HepG2 (cell line): ENCODE results near the gene PPP2R2B. TPM values are rescaled to one million over a fixed set of nuclear protein-coding genes. Genes with fewer than 3 reads are reported as not detected.
A peak's percentile ranks its signal among the peaks of the same experiment; 100 is the strongest.

Source experiments
- ATAC-seq: fragments of 200-7000 bp; cut with Tn5 transposase; 3 replicates; pipeline ENCODE4 v1.9.1; 2020; ENCODE audit warnings: mild to moderate bottlenecking, moderate library complexity
- BruUV-seq: library from RNA; stranded (reverse); fragments of 400-500 nt; replicated peaks from 2 replicates; lab custom pipeline; 2021; lab: Mats Ljungman, UMichigan
- CTCF ChIA-PET: fragments of 300-600 bp; formaldehyde crosslinking; extraction: SDS; loops from one replicate; lab custom pipeline; 2021; ENCODE audit warnings: low total read pairs, inconsistent platforms, low intra/inter-chr PET ratio; lab: Yijun Ruan, JAX
- POLR2A ChIA-PET: fragments of 350-600 bp; sonication (Branson Sonifier 250); formaldehyde crosslinking; loops from one replicate; lab custom pipeline; 2020; ENCODE audit warnings: antibody characterized with exemption, inconsistent platforms; lab: Yijun Ruan, JAX
- DNase-seq: peaks from one replicate; pipeline ENCODE4 v3.0.0-alpha.2; 2015; ENCODE audit warnings: low spot score
- FAIRE-seq: peaks from 3 replicates; lab custom pipeline; 2011; peaks lifted over from hg19 to GRCh38; lab: Jason Lieb, UNC
- H2AFZ ChIP-seq: one replicate; pipeline ENCODE4 v1.6.1; 2011; ENCODE audit warnings: low read length, inconsistent platforms
- H3K27ac ChIP-seq: fragments of 300-600 bp; 3 replicates; pipeline ENCODE4 v1.8.0; 2011; ENCODE audit warnings: mixed run types, mild to moderate bottlenecking, mixed read lengths, low read length, inconsistent platforms; ENCODE audit not compliant: insufficient read depth; ENCODE audit errors: extremely low read length
- H3K27me3 ChIP-seq, 2 experiments: fragments of 200-600 bp in 1 of 2; 2 replicates in 1 of 2; 3 replicates in 1 of 2; pipeline versions ENCODE4 v1.6.0 to v1.8.0; 2011; ENCODE audit warnings: low read length in 2 of 2, mild to moderate bottlenecking in 2 of 2, moderate library complexity in 2 of 2, inconsistent platforms in 1 of 2; ENCODE audit not compliant: insufficient read depth in 2 of 2, control insufficient read depth in 1 of 2
- H3K36me3 ChIP-seq, 2 experiments: fragments of 200-600 bp in 1 of 2; replicated peaks in 1 of 2; 2 replicates in 1 of 2; 3 replicates in 1 of 2; pipeline versions ENCODE4 v1.5.1 to v1.8.0; 2011; ENCODE audit warnings: low read length in 2 of 2, inconsistent platforms in 1 of 2; ENCODE audit not compliant: insufficient read depth in 2 of 2, control insufficient read depth in 1 of 2
- H3K4me1 ChIP-seq: 2 replicates; pipeline ENCODE4 v1.5.1; 2012; ENCODE audit warnings: low read length, inconsistent platforms; ENCODE audit not compliant: insufficient read depth
- H3K4me2 ChIP-seq: 2 replicates; pipeline ENCODE4 v1.6.0; 2011; ENCODE audit warnings: low read depth, low read length, inconsistent platforms
- H3K4me3 ChIP-seq, 3 experiments: fragments of 200-600 bp in 1 of 3; sonication (generic), shearing (Covaris generic) in 1 of 3; replicated peaks in 1 of 3; 2 replicates each; pipeline ENCODE4 v1.5.1; 2011 to 2016; ENCODE audit warnings: low read length in 3 of 3, inconsistent platforms in 2 of 3, low read depth in 2 of 3, mild to moderate bottlenecking in 2 of 3, control low read depth in 1 of 3, mixed read lengths in 1 of 3; ENCODE audit not compliant: insufficient read depth in 1 of 3
- H3K79me2 ChIP-seq: one replicate; pipeline ENCODE4 v1.6.1; 2011; ENCODE audit warnings: low read length, inconsistent platforms; ENCODE audit not compliant: insufficient read depth
- H3K9ac ChIP-seq: 2 replicates; pipeline ENCODE4 v1.6.0; 2011; ENCODE audit warnings: mild to moderate bottlenecking, low read depth, low read length, inconsistent platforms; ENCODE audit not compliant: insufficient read depth
- H3K9me3 ChIP-seq: 2 replicates; pipeline ENCODE4 v1.5.1; 2012; ENCODE audit warnings: mild to moderate bottlenecking, low read length
- H4K20me1 ChIP-seq: 2 replicates; pipeline ENCODE4 v1.6.0; 2011; ENCODE audit warnings: inconsistent platforms, mild to moderate bottlenecking, low read length, moderate library complexity; ENCODE audit not compliant: insufficient read depth
- CEBPB ChIP-seq: IDR thresholded peaks from 2 replicates; pipeline ENCODE4 v1.6.1; 2011; ENCODE audit warnings: low read depth, low read length, improper control_type of control experiment, borderline replicate concordance
- CEBPG ChIP-seq: IDR thresholded peaks from 2 replicates; pipeline ENCODE4 v1.6.1; 2016
- FOSL2 ChIP-seq: sonication (generic); formaldehyde crosslinking; IDR thresholded peaks from 2 replicates; pipeline ENCODE4 v1.4.0; 2020; ENCODE audit warnings: missing genetic modification reagents
- GFI1 ChIP-seq: sonication (generic); formaldehyde crosslinking; IDR thresholded peaks from 2 replicates; pipeline ENCODE4 v1.5.0; 2020; ENCODE audit warnings: missing genetic modification reagents, mild to moderate bottlenecking, borderline replicate concordance
- NCOR1 ChIP-seq: fragments of 200-600 bp; sonication (generic); IDR thresholded peaks from 2 replicates; pipeline ENCODE4 v1.7.0; 2017; ENCODE audit warnings: antibody characterized with exemption, low read length, borderline replicate concordance
- NKX3-1 ChIP-seq: sonication (generic); formaldehyde crosslinking; IDR thresholded peaks from 2 replicates; pipeline ENCODE4 v1.5.0; 2020; ENCODE audit warnings: missing genetic modification reagents
- SP2 ChIP-seq: sonication (generic); formaldehyde crosslinking; IDR thresholded peaks from 2 replicates; pipeline ENCODE4 v1.5.1; 2020; ENCODE audit warnings: mild to moderate bottlenecking, missing genetic modification reagents
- SYNCRIP ChIP-seq: fragments of 200-400 bp; formaldehyde crosslinking; IDR thresholded peaks from 2 replicates; pipeline ENCODE4 v1.6.1; 2018; ENCODE audit warnings: mild to moderate bottlenecking, low read depth, low read length; ENCODE audit not compliant: insufficient read depth
- ZNF879 ChIP-seq: sonication (generic); formaldehyde crosslinking; IDR thresholded peaks from 2 replicates; pipeline ENCODE4 v1.8.1; 2023; ENCODE audit warnings: missing genetic modification reagents
- WGBS: methylation state at CpG from one replicate; pipeline ENCODE4 v1.1.6; 2017; ENCODE audit warnings: low lambda C conversion rate; 5-methylcytosine and 5-hydroxymethylcytosine counted together
- in situ Hi-C: cut with HindIII; loops from 2 replicates; pipeline ENCODE4 v1.10.0; 2017; ENCODE audit warnings: low pct_unique_long_range_greater_than_20kb; ENCODE audit not compliant: extremely low pct_ligation_motif_present
- intact Hi-C: fragments of 100-400 bp; cut with micrococcal nuclease; formaldehyde crosslinking; loops from one replicate; pipeline ENCODE4 v1.10.0; 2022; ENCODE audit not compliant: unreplicated experiment
- polyA plus RNA-seq, 8 experiments: library from polyadenylated mRNA; depleted of rRNA in 3 of 8; stranded (reverse) in 7 of 8; unstranded in 1 of 8; fragments of >200 nt; fragmentation: Illumina TruSeq in 4 of 8; extraction: Trizol in 4 of 8; gene quantifications; 2 replicates each; pipeline versions ENCODE4 v1.2.1 to v1.2.3, GENCODE V29; 2011 to 2016; ENCODE audit warnings: low read depth in 4 of 8, missing spikeins in 1 of 8, mixed read lengths in 1 of 8; ENCODE audit not compliant: insufficient read depth in 1 of 8
- total RNA-seq, 5 experiments: library from RNA; depleted of rRNA; stranded (reverse); fragments of >200 nt; fragmentation: Illumina TruSeq; extraction: Trizol; gene quantifications; 2 replicates each; pipeline ENCODE4 v1.2.3, GENCODE V29; 2016; ENCODE audit warnings: low read depth in 1 of 5
- TF ChIP-seq, protein P1 (sequence below): sonication (generic); formaldehyde crosslinking; IDR thresholded peaks from 2 replicates; pipeline ENCODE4 v1.5.0; 2020; ENCODE audit warnings: mild to moderate bottlenecking, low read depth, missing genetic modification reagents, borderline replicate concordance
- TF ChIP-seq, protein P2 (sequence below): sonication (generic); formaldehyde crosslinking; IDR thresholded peaks from 2 replicates; pipeline ENCODE4 v1.9.0; 2021; ENCODE audit warnings: missing genetic modification reagents, mild to moderate bottlenecking, borderline replicate concordance
- TF ChIP-seq, protein P3 (sequence below): IDR thresholded peaks from 2 replicates; pipeline ENCODE4 v1.6.1; 2012; ENCODE audit warnings: low read depth, low read length, improper control_type of control experiment
- TF ChIP-seq, protein P4 (sequence below): sonication (generic); formaldehyde crosslinking; IDR thresholded peaks from 2 replicates; pipeline ENCODE4 v1.4.0; 2020; ENCODE audit warnings: missing genetic modification reagents
- TF ChIP-seq, protein P5 (sequence below): sonication (generic); formaldehyde crosslinking; IDR thresholded peaks from 2 replicates; pipeline ENCODE4 v1.9.0; 2022; ENCODE audit warnings: missing genetic modification reagents, mild to moderate bottlenecking, borderline replicate concordance

Gene PPP2R2B
- total and polyA plus RNA-seq, 2 of the 13 experiments (the other 11 are each of a cell fraction or from before 2014, with no cell fraction given) = not detected

DNA sequence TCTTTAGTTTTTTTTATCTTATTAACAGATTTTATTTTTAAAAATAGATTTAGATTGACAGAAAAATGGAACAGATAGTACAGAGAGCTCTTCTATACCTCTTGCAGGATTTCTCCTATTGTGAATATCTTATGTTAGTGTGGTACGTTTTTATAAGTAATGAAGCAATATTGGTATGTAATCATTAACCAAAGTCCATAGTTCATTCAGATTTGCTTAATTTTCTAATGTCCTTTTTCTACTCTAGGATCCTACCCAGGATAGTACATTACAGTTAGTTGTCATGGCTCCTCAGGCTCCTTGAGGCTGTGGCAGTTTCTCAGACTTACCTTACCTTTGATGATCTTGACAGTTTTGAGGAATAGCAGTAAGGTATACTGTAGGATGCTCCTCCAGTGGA is 30.4 kb downstream of the PPP2R2B start:
- Histone ChIP-seq H3K9ac (no peak overlapping the region), H3K4me3 (no peak overlapping the region; a peak in 1 of 6 replicates), H2AFZ (no peak overlapping the region), H4K20me1 (no peaks in the 10 kb centered on the region), H3K27ac (no peak overlapping the region), H3K79me2 (no peaks in the 10 kb centered on the region), H3K27me3 (no peaks in the 10 kb centered on the region), H3K36me3 (no peaks in the 10 kb centered on the region), H3K9me3 (no peaks in the 10 kb centered on the region), H3K4me1 (peaks cover 19% of the 10 kb centered on the region), H3K4me2 (peak overlapping the region; percentile 37; the same call in 1 of the 2 replicates)
- intact Hi-C loops = no loop called here
- FAIRE-seq = no peak
- peak; percentile 72 for ATAC-seq
- in situ Hi-C loops = no loop called here
- ChIA-PET CTCF (no interaction called here), POLR2A (no interaction called here)
- peak; percentile 36 for DNase-seq
- 3% methylated on average over 1 of the region's 1 CpG for WGBS
- no TSS peak for BruUV-seq
- TF ChIP-seq GFI1 (CRISPR knock-in tag) (no peak), FOSL2 (no peak), NKX3-1 (no peak), CEBPG (CRISPR knock-in tag) (peak; percentile 25; the same call in 1 of the 2 replicates), NCOR1 (peak; percentile 46; the same call in 1 of the 2 replicates), CEBPB (peak; percentile 70; the same call in 1 of the 2 replicates), ZNF879 (CRISPR knock-in tag) (no peak), SYNCRIP (no peak), SP2 (CRISPR knock-in tag) (no peak)
- TF ChIP-seq, protein P1, sequence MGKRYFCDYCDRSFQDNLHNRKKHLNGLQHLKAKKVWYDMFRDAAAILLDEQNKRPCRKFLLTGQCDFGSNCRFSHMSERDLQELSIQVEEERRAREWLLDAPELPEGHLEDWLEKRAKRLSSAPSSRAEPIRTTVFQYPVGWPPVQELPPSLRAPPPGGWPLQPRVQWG = no peak
- TF ChIP-seq, protein P2, sequence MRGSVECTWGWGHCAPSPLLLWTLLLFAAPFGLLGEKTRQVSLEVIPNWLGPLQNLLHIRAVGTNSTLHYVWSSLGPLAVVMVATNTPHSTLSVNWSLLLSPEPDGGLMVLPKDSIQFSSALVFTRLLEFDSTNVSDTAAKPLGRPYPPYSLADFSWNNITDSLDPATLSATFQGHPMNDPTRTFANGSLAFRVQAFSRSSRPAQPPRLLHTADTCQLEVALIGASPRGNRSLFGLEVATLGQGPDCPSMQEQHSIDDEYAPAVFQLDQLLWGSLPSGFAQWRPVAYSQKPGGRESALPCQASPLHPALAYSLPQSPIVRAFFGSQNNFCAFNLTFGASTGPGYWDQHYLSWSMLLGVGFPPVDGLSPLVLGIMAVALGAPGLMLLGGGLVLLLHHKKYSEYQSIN (CRISPR knock-in tag) = no peak
- TF ChIP-seq, protein P3, sequence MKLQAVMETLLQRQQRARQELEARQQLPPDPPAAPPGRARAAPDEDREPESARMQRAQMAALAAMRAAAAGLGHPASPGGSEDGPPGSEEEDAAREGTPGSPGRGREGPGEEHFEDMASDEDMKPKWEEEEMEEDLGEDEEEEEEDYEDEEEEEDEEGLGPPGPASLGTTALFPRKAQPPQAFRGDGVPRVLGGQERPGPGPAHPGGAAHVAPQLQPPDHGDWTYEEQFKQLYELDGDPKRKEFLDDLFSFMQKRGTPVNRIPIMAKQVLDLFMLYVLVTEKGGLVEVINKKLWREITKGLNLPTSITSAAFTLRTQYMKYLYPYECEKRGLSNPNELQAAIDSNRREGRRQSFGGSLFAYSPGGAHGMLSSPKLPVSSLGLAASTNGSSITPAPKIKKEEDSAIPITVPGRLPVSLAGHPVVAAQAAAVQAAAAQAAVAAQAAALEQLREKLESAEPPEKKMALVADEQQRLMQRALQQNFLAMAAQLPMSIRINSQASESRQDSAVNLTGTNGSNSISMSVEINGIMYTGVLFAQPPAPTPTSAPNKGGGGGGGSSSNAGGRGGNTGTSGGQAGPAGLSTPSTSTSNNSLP = 0 out of 2 replicates have a peak, but pooled peaks have one; percentile 35
- TF ChIP-seq, protein P4, sequence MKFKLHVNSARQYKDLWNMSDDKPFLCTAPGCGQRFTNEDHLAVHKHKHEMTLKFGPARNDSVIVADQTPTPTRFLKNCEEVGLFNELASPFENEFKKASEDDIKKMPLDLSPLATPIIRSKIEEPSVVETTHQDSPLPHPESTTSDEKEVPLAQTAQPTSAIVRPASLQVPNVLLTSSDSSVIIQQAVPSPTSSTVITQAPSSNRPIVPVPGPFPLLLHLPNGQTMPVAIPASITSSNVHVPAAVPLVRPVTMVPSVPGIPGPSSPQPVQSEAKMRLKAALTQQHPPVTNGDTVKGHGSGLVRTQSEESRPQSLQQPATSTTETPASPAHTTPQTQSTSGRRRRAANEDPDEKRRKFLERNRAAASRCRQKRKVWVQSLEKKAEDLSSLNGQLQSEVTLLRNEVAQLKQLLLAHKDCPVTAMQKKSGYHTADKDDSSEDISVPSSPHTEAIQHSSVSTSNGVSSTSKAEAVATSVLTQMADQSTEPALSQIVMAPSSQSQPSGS (CRISPR knock-in tag) = no peak
- TF ChIP-seq, protein P5, sequence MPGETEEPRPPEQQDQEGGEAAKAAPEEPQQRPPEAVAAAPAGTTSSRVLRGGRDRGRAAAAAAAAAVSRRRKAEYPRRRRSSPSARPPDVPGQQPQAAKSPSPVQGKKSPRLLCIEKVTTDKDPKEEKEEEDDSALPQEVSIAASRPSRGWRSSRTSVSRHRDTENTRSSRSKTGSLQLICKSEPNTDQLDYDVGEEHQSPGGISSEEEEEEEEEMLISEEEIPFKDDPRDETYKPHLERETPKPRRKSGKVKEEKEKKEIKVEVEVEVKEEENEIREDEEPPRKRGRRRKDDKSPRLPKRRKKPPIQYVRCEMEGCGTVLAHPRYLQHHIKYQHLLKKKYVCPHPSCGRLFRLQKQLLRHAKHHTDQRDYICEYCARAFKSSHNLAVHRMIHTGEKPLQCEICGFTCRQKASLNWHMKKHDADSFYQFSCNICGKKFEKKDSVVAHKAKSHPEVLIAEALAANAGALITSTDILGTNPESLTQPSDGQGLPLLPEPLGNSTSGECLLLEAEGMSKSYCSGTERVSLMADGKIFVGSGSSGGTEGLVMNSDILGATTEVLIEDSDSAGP = no peak
